Activated CD4-positive, alpha-beta memory T cell treated with anti-CD3 and anti-CD28 coated beads for 36 hours (primary cell): ENCODE results near the gene SEZ6L2. TPM values are rescaled to one million over a fixed set of nuclear protein-coding genes. Genes with fewer than 3 reads are reported as not detected.

Source experiments
- CTCF ChIA-PET: fragments of 350-600 bp; sonication (Branson Sonifier 250); formaldehyde crosslinking; loops from one replicate; lab custom pipeline; 2021; ENCODE audit warnings: antibody characterized with exemption, inconsistent platforms; lab: Charles Lee
- POLR2A ChIA-PET: fragments of 350-600 bp; sonication (Branson Sonifier 250); formaldehyde crosslinking; loops from one replicate; lab custom pipeline; 2021; ENCODE audit warnings: antibody characterized with exemption; lab: Charles Lee
- DNase-seq: peaks from one replicate; pipeline ENCODE4 v3.0.0-alpha.2; 2020
- H3K27ac Mint-ChIP-seq: one replicate; pipeline ENCODE4 v1.8.0; 2021; ENCODE audit warnings: mixed read lengths
- H3K27me3 Mint-ChIP-seq: one replicate; pipeline ENCODE4 v1.8.0; 2021; ENCODE audit warnings: mixed read lengths
- H3K36me3 Mint-ChIP-seq: one replicate; pipeline ENCODE4 v1.8.0; 2021; ENCODE audit warnings: mixed read lengths
- H3K4me1 Mint-ChIP-seq: one replicate; pipeline ENCODE4 v1.8.0; 2021; ENCODE audit warnings: low read depth, mixed read lengths
- H3K4me3 Mint-ChIP-seq: one replicate; pipeline ENCODE4 v1.8.0; 2021; ENCODE audit warnings: mild to moderate bottlenecking, mixed read lengths
- H3K9me3 Mint-ChIP-seq: one replicate; pipeline ENCODE4 v1.8.0; 2021; ENCODE audit warnings: mixed read lengths
- intact Hi-C: fragments of 100-400 bp; cut with micrococcal nuclease; formaldehyde crosslinking; loops from one replicate; pipeline ENCODE4 v1.15.1; 2023
- total RNA-seq, 2 experiments: library from RNA; stranded (reverse); gene quantifications; one replicate each; pipeline ENCODE4 v1.2.3, GENCODE V29; 2021

SEZ6L2 gene
- total RNA-seq, 2 experiments from 2014 or later, result 0.38 to 0.58 TPM

DNA sequence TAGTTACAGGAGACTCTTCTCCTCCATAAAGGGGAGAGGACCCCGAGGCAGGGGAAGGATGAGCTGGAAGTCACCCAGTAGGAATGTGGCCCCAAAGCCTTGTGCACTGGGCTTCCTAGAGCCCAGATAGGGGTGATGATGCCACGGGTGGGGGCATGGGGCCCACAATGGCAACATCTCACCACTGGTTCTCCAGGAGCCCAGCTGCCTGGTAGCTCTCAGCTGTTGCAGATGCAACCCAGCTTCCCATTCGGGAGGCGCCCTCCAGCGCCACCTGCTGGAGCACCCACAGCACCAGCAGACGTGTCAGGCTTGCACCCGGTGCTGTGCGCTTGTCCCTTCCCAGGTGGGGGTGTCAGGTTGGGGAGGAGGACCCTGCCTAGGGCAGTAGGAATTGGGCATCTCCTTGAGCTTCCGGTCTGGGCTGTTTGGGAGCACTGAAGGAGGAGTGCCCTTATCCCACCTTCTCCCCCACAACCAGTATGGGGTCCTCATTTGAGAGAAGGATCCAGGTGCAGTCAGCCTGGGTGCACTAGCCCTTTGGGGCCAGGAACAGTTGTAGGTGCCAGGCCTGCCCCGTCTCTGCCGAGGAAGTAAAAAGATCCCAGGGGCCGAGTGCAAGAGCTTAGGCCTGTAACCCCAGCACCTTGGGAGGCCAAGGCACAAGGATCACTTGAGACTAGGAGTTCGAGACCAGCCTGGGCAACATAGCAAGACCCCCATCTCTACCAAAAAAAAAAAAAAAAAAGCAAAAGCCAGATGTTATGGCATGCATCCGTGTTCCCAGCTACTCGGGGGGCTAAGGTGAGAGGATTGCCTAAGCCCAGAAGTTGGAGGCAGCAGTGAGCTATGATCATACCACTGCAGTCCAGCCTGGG lies 50.7 kb downstream of the SEZ6L2 start:
- ChIA-PET CTCF (interaction anchor here (0.6 to 4.0 kb wide), 58 partner anchors 8 to 229 kb away, joined by 3 to 97 read pairs (median 4); partner anchors contain the start of genes ASPHD1, CDIPT, DOC2A and INO80E), POLR2A (interaction anchor here (1.0 to 2.4 kb wide), 7 partner anchors 9 to 148 kb away, joined by 4 to 12 read pairs (median 5); partner anchors contain the start of genes MVP and PAGR1)
- Mint-ChIP-seq H3K4me3 (no peak overlapping the region), H3K36me3 (peaks cover 16% of the 10 kb centered on the region), H3K27ac (no peak overlapping the region), H3K4me1 (peaks cover 6% of the 10 kb centered on the region), H3K9me3 (no peaks in the 10 kb centered on the region), H3K27me3 (no peaks in the 10 kb centered on the region)
- peak; percentile 88 for DNase-seq
- intact Hi-C loops, result loop anchor here (1.0 to 2.0 kb wide), 3 partner anchors 28 to 148 kb away; partner anchors contain the start of gene MVP

GRCh38 chr16:29845656-29846055 lies 53.7 kb downstream of the SEZ6L2 start:
- Mint-ChIP-seq H3K27me3 (no peaks in the 10 kb centered on the region), H3K27ac (no peak overlapping the region), H3K4me3 (no peak overlapping the region), H3K4me1 (peaks cover 6% of the 10 kb centered on the region), H3K9me3 (no peaks in the 10 kb centered on the region), H3K36me3 (peaks cover 22% of the 10 kb centered on the region)
- intact Hi-C loops, result no loop called here
- DNase-seq, result no peak
- ChIA-PET CTCF (interaction anchor here (1.8 to 2.2 kb wide), 2 partner anchors 26 to 186 kb away, joined by 5 to 6 read pairs; partner anchors contain the start of gene MVP), POLR2A (no interaction called here)

DNA sequence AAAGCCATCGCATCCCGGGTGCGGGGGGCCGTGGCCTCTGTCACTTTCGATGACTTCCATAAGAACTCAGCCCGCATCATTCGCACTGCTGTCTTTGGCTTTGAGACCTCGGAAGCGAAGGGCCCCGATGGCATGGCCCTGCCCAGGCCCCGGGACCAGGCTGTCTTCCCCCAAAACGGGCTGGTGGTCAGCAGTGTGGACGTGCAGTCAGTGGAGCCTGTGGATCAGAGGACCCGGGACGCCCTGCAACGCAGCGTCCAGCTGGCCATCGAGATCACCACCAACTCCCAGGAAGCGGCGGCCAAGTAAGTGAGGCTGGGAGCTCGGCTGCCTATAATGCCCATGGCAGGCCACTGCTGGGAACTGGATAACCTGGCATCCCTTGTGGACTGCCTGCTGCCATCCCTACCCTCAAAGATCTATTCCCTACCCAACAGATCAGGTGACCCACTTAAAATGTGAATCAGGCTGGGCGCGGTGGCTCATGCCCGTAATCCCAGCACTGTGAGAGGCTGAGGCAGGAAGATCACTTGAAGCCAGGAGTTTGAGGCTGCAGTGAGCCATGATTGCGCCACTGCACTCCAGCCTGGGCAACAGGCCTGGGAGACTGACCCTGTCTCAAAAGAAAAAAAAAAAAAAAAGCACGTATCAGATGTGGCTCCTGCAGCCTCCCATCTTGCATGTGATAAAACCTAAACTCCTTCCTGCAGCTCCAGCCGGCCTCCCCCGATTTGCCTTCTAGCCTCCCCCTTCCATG lies 54.6 kb downstream of the SEZ6L2 start:
- peaks cover 24% of the 10 kb centered on the region for H3K36me3 Mint-ChIP-seq
- H3K4me1 Mint-ChIP-seq, result peaks cover 6% of the 10 kb centered on the region
- intact Hi-C loops, result no loop called here
- ChIA-PET CTCF (interaction anchor here (0.6 to 2.2 kb wide), 2 partner anchors 41 to 187 kb away, joined by 3 to 5 read pairs; no protein-coding TSS in a partner anchor), POLR2A (no interaction called here)
- H3K9me3 Mint-ChIP-seq, result no peaks in the 10 kb centered on the region
- DNase-seq, result no peak
- H3K27ac Mint-ChIP-seq, result no peak overlapping the region
- H3K27me3 Mint-ChIP-seq, result no peaks in the 10 kb centered on the region
- no peak overlapping the region for H3K4me3 Mint-ChIP-seq

DNA sequence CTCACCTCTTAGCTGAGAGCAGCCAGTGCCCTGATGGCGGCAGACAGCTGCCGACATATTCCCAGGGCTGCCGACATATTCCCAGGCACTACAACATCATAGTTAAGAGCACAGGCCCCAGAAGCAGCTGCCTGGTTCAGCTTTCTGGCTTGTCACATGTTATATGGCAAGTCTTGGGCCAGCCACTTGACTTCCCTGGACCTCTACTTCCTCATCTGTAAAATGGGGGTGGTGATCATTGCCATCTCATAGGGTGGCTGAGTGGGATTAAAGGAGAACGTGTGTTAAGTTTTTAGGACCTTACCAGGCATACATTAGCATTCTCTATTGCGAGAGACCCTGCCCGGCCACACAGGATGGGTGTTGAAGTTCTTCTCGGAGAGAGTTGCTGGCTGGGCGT lies 55.4 kb downstream of the SEZ6L2 start:
- peaks cover 6% of the 10 kb centered on the region for H3K4me1 Mint-ChIP-seq

DNA sequence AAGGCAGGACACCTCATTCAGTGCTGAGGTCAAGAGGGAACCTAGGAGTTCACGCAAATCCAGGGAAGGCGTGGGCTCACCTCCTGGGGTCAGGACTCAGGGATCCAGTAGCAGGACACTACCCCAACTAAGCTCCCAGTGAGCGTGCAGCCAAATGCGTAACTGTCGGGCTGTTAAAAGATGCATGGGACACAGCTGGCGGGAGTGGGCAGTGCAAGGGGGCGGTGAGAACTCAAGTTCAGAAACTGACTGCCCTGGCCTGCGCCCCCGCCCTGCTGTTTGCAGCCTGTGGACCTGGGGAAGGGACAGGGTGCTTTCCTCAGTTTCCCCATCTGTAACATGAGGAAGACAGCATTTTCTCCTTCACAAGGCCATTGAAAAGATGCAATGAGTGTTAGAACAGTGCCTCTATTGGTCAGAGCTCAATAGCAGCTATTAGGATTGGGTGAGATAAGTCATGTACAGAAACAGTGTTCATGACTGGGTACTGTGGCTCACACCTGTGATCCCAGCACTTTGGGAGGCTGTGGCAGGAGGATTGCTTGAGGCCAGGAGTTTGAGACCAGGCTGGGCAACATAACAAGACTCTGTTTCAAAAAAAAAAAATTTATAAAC lies 56.5 kb downstream of the SEZ6L2 start:
- POLR2A ChIA-PET, result no interaction called here
- Mint-ChIP-seq H3K9me3 (no peaks in the 10 kb centered on the region), H3K4me3 (no peak overlapping the region), H3K36me3 (peaks cover 24% of the 10 kb centered on the region), H3K27me3 (no peaks in the 10 kb centered on the region), H3K27ac (peak overlapping the region; percentile 8), H3K4me1 (no peaks in the 10 kb centered on the region)
- intact Hi-C loops, result no loop called here
- CTCF ChIA-PET, result interaction anchor here (0.7 to 1.2 kb wide), 6 partner anchors 9 to 101 kb away, joined by 3 to 4 read pairs (median 3); no protein-coding TSS in a partner anchor
- DNase-seq, result no peak

More for the DNA sequence above, 55.4 kb downstream of the SEZ6L2 start:
- H3K27ac Mint-ChIP-seq, result peak overlapping the region; percentile 30
- H3K27me3 Mint-ChIP-seq, result no peaks in the 10 kb centered on the region
- no peaks in the 10 kb centered on the region for H3K9me3 Mint-ChIP-seq
- ChIA-PET POLR2A (no interaction called here), CTCF (interaction anchor here (1.1 to 1.2 kb wide), 2 partner anchors 8 to 36 kb away, joined by 3 to 4 read pairs; no protein-coding TSS in a partner anchor)
- peaks cover 27% of the 10 kb centered on the region for H3K36me3 Mint-ChIP-seq
- H3K4me3 Mint-ChIP-seq, result no peak overlapping the region
- intact Hi-C loops, result no loop called here
- no peak for DNase-seq

DNA sequence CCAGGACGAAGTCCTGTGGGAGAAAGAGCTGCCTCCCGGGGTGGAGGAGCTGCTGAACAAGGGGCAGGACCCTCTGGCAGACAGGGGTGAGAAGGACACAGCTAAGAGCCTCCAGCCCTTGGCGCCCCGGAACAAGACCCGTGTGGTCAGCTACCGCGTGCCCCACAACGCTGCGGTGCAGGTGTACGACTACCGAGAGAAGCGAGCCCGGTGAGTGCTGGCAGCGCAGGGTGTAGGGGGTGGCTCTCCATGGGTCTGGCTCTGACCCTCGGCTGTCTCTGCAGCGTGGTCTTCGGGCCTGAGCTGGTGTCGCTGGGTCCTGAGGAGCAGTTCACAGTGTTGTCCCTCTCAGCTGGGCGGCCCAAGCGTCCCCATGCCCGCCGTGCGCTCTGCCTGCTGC lies 57.7 kb downstream of the SEZ6L2 start:
- H3K4me1 Mint-ChIP-seq, result no peaks in the 10 kb centered on the region
- no peak overlapping the region for H3K27ac Mint-ChIP-seq
- CTCF ChIA-PET, result no interaction called here

DNA sequence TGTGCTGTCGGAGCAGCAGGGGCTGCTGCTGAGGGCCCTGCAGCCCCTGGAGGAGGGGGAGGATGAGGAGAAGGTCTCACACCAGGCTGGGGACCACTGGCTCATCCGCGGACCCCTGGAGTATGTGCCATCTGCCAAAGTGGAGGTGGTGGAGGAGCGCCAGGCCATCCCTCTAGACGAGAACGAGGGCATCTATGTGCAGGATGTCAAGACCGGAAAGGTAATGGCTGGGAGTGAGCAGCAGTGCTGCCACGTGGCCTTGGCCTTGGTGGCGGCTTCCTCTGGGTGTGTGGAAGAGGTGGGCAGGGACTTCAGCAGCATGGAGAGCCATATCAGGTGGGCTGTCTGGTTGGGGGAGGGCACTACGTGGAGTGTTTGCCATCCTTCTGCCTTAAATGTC lies 59.1 kb downstream of the SEZ6L2 start:
- no peaks in the 10 kb centered on the region for H3K9me3 Mint-ChIP-seq
- H3K27me3 Mint-ChIP-seq, result no peaks in the 10 kb centered on the region
- DNase-seq, result no peak
- ChIA-PET CTCF (interaction anchor here (4.4 kb wide), 1 partner anchor 8 kb away, joined by 24 read pairs; no protein-coding TSS in a partner anchor), POLR2A (no interaction called here)
- no peak overlapping the region for H3K27ac Mint-ChIP-seq
- H3K4me1 Mint-ChIP-seq, result peaks cover 2% of the 10 kb centered on the region
- intact Hi-C loops, result no loop called here
- H3K36me3 Mint-ChIP-seq, result peaks cover 34% of the 10 kb centered on the region
- no peak overlapping the region for H3K4me3 Mint-ChIP-seq

More for the DNA sequence above, 57.7 kb downstream of the SEZ6L2 start:
- H3K9me3 Mint-ChIP-seq, result no peaks in the 10 kb centered on the region
- H3K4me3 Mint-ChIP-seq, result no peak overlapping the region
- no peak for DNase-seq
- intact Hi-C loops, result no loop called here
- peaks cover 28% of the 10 kb centered on the region for H3K36me3 Mint-ChIP-seq
- POLR2A ChIA-PET, result interaction anchor here (0.8 kb wide), 1 partner anchor 14 kb away, joined by 3 read pairs; no protein-coding TSS in a partner anchor
- no peaks in the 10 kb centered on the region for H3K27me3 Mint-ChIP-seq

DNA sequence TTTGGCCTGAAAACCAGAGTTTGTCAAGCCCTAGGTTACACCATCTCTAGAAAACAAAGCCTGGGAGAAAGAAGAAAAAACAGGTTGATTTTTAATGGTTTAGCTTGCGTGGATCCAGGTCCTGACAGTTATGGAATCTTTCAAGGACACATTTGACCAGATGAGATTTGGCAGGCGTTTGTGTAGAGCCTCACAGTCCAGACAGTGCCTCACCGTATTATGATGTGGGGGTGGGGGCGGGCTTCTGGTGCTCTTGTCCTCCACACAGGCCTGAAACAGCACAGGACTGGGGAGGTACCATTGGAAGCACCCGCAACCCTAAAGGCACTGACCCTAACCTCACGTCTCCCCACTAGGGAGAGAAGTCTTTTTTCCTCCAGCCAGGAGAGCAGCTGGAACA lies 59.5 kb downstream of the SEZ6L2 start:
- H3K27me3 Mint-ChIP-seq, result no peaks in the 10 kb centered on the region
- intact Hi-C loops, result no loop called here
- no peak for DNase-seq
- peaks cover 2% of the 10 kb centered on the region for H3K4me1 Mint-ChIP-seq
- H3K27ac Mint-ChIP-seq, result no peak overlapping the region
- CTCF ChIA-PET, result interaction anchor here (4.4 kb wide), 1 partner anchor 9 kb away, joined by 24 read pairs; no protein-coding TSS in a partner anchor
- no peaks in the 10 kb centered on the region for H3K9me3 Mint-ChIP-seq
- H3K36me3 Mint-ChIP-seq, result peaks cover 34% of the 10 kb centered on the region
- no peak overlapping the region for H3K4me3 Mint-ChIP-seq
- POLR2A ChIA-PET, result interaction anchor here (1.2 kb wide), 1 partner anchor 13 kb away, joined by 3 read pairs; no protein-coding TSS in a partner anchor

DNA sequence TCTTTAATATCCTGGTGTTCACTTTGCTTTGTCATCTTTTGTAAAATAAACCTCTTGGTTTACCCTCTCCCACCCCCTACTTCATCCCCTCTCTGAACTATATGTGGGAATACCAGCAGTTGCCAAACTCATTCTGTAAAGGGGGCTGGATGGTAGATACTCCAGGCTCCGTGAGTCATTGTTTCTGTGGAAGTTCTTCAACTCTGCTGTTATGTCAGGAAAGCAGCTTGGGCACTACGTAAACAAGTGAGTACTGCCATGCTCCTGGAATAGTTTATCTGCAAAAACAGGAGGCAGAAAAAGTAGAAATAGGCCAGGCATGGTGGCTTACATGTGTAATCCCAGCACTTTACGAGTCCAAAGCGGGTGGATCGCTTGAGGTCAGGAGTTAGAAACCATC lies 61.5 kb downstream of the SEZ6L2 start:
- peaks cover 11% of the 10 kb centered on the region for H3K4me1 Mint-ChIP-seq

DNA sequence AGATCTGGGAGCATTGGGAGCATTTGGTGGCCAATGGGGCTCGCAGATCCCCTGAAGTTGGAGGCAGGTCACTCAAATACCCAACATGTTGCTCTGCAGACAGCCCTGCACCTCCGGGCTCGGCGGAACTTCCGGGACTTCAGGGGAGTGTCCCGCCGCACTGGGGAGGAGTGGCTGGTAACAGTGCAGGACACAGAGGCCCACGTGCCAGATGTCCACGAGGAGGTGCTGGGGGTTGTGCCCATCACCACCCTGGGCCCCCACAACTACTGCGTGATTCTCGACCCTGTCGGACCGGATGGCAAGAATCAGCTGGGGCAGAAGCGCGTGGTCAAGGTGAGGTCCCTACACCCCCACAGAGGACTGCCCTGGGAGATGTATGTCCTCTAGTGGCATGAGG lies 62.7 kb downstream of the SEZ6L2 start:
- ChIA-PET POLR2A (no interaction called here), CTCF (interaction anchor here (4.4 kb wide), 1 partner anchor 12 kb away, joined by 24 read pairs; no protein-coding TSS in a partner anchor)
- no peak for DNase-seq
- H3K4me1 Mint-ChIP-seq, result peaks cover 11% of the 10 kb centered on the region
- peaks cover 43% of the 10 kb centered on the region for H3K36me3 Mint-ChIP-seq
- H3K27ac Mint-ChIP-seq, result no peak overlapping the region
- intact Hi-C loops, result no loop called here
- H3K9me3 Mint-ChIP-seq, result no peaks in the 10 kb centered on the region
- H3K4me3 Mint-ChIP-seq, result no peak overlapping the region
- H3K27me3 Mint-ChIP-seq, result no peaks in the 10 kb centered on the region

More for the DNA sequence above, 61.5 kb downstream of the SEZ6L2 start:
- POLR2A ChIA-PET, result no interaction called here
- Mint-ChIP-seq H3K27ac (peak overlapping the region; percentile 28), H3K4me3 (no peak overlapping the region), H3K27me3 (no peaks in the 10 kb centered on the region), H3K9me3 (no peaks in the 10 kb centered on the region), H3K36me3 (peaks cover 42% of the 10 kb centered on the region)
- no peak for DNase-seq
- intact Hi-C loops, result no loop called here
- CTCF ChIA-PET, result interaction anchor here (4.4 kb wide), 1 partner anchor 11 kb away, joined by 24 read pairs; no protein-coding TSS in a partner anchor

- POLR2A ChIA-PET, result no interaction called here
- H3K27ac Mint-ChIP-seq, result no peak overlapping the region
These were observed 63.4 kb downstream of the SEZ6L2 start for GRCh38 chr16:29835926-29836325.

More at GRCh38 chr16:29835926-29836325, 63.4 kb downstream of the SEZ6L2 start:
- Mint-ChIP-seq H3K4me3 (no peak overlapping the region), H3K9me3 (no peaks in the 10 kb centered on the region), H3K4me1 (peaks cover 14% of the 10 kb centered on the region), H3K27me3 (no peaks in the 10 kb centered on the region), H3K36me3 (peaks cover 45% of the 10 kb centered on the region)
- no peak for DNase-seq
- intact Hi-C loops, result no loop called here
- CTCF ChIA-PET, result no interaction called here
